Gastrocnemius medialis (tissue), 4 donors: Measurements from ENCODE around the gene NPAS2. TPM values are rescaled to one million over a fixed set of nuclear protein-coding genes. Genes with fewer than 3 reads are reported as not detected.

Experiments
- ATAC-seq, 2 donors: fragments of 150-250 bp; one replicate each; pipeline ENCODE4 v1.9.1; 2016
- DNase-seq, 2 donors: peaks; one replicate each; pipeline ENCODE4 v3.0.0-alpha.2; 2019
- H3K27ac ChIP-seq, 4 donors: fragments of 200-600 bp; sonication (generic); 1 replicate in 1 of 4; 2 replicates in 3 of 4; pipeline ENCODE4 v1.5.1; 2016 to 2018; ENCODE audit warnings: mild to moderate bottlenecking in 2 of 4, moderate library complexity in 1 of 4
- H3K27me3 ChIP-seq, 3 donors: fragments of 200-600 bp; sonication (generic) in 2 of 3; 1 replicate in 1 of 3; 2 replicates in 2 of 3; pipeline versions ENCODE4 v1.5.1 to v1.6.0; 2016 to 2019; ENCODE audit warnings: mild to moderate bottlenecking in 1 of 3, moderate library complexity in 1 of 3
- H3K36me3 ChIP-seq, 2 donors: fragments of 200-600 bp; sonication (generic) in 1 of 2; one replicate each; pipeline ENCODE4 v1.5.1; 2017 to 2018
- H3K4me1 ChIP-seq, 2 donors: fragments of 200-600 bp; sonication (generic) in 1 of 2; one replicate each; pipeline ENCODE4 v1.5.1; 2016 to 2017; ENCODE audit warnings: mild to moderate bottlenecking in 2 of 2
- H3K4me3 ChIP-seq, 4 donors: fragments of 200-600 bp; sonication (generic) in 3 of 4; 1 replicate in 1 of 4; 2 replicates in 3 of 4; pipeline ENCODE4 v1.5.1; 2016 to 2019; ENCODE audit warnings: mild to moderate bottlenecking in 2 of 4
- H3K9me3 ChIP-seq, 3 donors: fragments of 200-600 bp; sonication (generic) in 2 of 3; 1 replicate in 1 of 3; 2 replicates in 2 of 3; pipeline ENCODE4 v1.5.1; 2016 to 2019
- POLR2A ChIP-seq, 2 donors: fragments of 450-650 bp; IDR thresholded peaks; one replicate each; pipeline ENCODE4 v1.6.1; 2017; ENCODE audit warnings: antibody characterized with exemption in 2 of 2, mild to moderate bottlenecking in 2 of 2, moderate library complexity in 2 of 2
- in situ Hi-C, 4 donors: fragments of 200-750 bp; cut with MboI; loops; one replicate each; pipeline versions ENCODE4 v1.15.0 to v1.8.0; 2017; ENCODE audit warnings: low sequenced_read_pairs in 4 of 4
- intact Hi-C: fragments of 100-400 bp; cut with DNase I; formaldehyde crosslinking; loops from one replicate; pipeline ENCODE4 v1.15.1; 2023; ENCODE audit warnings: low total_unique reads
- total RNA-seq, 4 donors: library from RNA; depleted of rRNA; stranded (reverse); fragments of >200 nt; gene quantifications; one replicate each; pipeline versions ENCODE4 v1.1.0 to v1.2.3, GENCODE V29; 2016
- TF ChIP-seq, protein P1 (sequence below), 5 experiments: fragments of 450-650 bp in 3 of 5; fragments of 200-600 bp in 2 of 5; sonication (generic) in 2 of 5; IDR thresholded peaks in 4 of 5; conservative IDR thresholded peaks in 1 of 5; 1 replicate in 4 of 5; 2 replicates in 1 of 5; pipeline ENCODE4 v1.5.1; 2016 to 2019; ENCODE audit warnings: antibody characterized with exemption in 5 of 5, mild to moderate bottlenecking in 3 of 5, moderate library complexity in 3 of 5

NPAS2 gene
- total RNA-seq, 4 donors from 2014 or later = 11.4 to 48.2 (median 36.6) TPM

DNA sequence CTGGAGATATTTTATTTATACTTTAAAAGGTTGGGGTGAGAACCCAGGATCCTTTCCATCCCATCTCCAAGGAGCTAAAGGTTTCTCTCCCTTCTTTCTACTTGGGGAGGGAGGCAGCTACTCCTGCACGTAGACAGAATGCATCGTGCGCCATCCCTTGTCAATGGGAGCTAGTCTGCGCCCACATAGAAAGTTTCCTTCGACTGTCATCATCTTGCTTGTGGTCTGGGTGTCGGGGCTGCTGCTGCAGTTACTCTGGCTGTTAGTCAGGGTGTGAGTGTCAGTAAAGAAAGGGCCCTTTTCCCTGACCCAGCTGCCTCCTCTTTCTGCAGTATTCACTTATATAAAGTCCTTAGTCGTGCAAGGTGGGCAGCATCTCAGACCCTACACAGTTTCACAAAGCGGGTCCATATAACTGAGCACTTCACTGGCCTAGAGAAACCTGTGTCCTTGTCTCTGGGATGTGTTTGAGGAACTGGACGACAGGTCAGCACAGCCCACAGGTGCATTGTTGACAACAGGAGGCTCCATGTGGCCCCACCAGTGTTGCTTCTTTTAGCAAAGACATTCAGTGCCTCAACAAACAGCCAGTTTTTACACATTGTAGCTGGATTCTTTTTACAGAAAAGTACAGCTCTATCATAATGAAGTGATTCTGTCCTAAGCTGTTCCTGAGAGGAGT is 22.4 kb downstream of the NPAS2 start:
- in situ Hi-C loops = no loop called here
- Histone ChIP-seq H3K4me1 (peaks cover 25 to 35% of the 10 kb centered on the region in 2 donors), H3K4me3 (no peak overlapping the region), H3K27me3 (no peaks in the 10 kb centered on the region), H3K9me3 (no peaks in the 10 kb centered on the region), H3K27ac (no peak overlapping the region), H3K36me3 (no peaks in the 10 kb centered on the region)
- no peak for ATAC-seq
- TF ChIP-seq POLR2A (IDR thresholded peaks at IDR 0.05) = no peak
- TF ChIP-seq, protein P1, sequence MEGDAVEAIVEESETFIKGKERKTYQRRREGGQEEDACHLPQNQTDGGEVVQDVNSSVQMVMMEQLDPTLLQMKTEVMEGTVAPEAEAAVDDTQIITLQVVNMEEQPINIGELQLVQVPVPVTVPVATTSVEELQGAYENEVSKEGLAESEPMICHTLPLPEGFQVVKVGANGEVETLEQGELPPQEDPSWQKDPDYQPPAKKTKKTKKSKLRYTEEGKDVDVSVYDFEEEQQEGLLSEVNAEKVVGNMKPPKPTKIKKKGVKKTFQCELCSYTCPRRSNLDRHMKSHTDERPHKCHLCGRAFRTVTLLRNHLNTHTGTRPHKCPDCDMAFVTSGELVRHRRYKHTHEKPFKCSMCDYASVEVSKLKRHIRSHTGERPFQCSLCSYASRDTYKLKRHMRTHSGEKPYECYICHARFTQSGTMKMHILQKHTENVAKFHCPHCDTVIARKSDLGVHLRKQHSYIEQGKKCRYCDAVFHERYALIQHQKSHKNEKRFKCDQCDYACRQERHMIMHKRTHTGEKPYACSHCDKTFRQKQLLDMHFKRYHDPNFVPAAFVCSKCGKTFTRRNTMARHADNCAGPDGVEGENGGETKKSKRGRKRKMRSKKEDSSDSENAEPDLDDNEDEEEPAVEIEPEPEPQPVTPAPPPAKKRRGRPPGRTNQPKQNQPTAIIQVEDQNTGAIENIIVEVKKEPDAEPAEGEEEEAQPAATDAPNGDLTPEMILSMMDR (IDR thresholded peaks at IDR 0.05 in 4 of 5, conservative IDR thresholded peaks at IDR 0.05 in 1 of 5) = no peak
- intact Hi-C loops = no loop called here
- no peak for DNase-seq

DNA sequence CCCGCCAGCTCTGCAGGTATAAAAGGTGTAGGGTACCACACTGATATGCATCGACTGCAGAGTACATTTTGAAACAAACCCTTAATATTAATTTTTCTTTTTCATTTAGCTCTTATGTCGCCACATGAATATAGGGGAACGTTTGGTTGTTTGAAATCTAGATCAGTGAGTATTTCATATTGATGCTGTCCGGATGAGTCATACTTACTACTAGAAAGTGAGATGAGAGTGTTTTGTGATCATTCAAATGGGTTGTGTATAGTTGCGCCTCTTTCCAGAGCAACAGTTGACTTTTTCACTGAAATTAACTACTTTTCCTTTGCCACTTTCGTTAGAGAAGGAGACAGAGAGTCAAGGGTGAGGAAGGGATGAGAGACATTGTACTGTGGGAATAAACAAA is 24.6 kb downstream of the NPAS2 start:
- intact Hi-C loops (no loop called here), in situ Hi-C loops (no loop called here)
- DNase-seq = no peak
- no peak for TF ChIP-seq POLR2A (IDR thresholded peaks at IDR 0.05)
- TF ChIP-seq, protein P1 (IDR thresholded peaks at IDR 0.05 in 4 of 5, conservative IDR thresholded peaks at IDR 0.05 in 1 of 5) = no peak
- Histone ChIP-seq H3K9me3 (no peaks in the 10 kb centered on the region), H3K4me3 (no peak overlapping the region), H3K36me3 (no peaks in the 10 kb centered on the region), H3K4me1 (peaks cover 25 to 33% of the 10 kb centered on the region in 2 donors), H3K27ac (peak overlapping the region; percentile 64 to 78 (median 71)), H3K27me3 (no peaks in the 10 kb centered on the region)
- ATAC-seq = no peak

DNA sequence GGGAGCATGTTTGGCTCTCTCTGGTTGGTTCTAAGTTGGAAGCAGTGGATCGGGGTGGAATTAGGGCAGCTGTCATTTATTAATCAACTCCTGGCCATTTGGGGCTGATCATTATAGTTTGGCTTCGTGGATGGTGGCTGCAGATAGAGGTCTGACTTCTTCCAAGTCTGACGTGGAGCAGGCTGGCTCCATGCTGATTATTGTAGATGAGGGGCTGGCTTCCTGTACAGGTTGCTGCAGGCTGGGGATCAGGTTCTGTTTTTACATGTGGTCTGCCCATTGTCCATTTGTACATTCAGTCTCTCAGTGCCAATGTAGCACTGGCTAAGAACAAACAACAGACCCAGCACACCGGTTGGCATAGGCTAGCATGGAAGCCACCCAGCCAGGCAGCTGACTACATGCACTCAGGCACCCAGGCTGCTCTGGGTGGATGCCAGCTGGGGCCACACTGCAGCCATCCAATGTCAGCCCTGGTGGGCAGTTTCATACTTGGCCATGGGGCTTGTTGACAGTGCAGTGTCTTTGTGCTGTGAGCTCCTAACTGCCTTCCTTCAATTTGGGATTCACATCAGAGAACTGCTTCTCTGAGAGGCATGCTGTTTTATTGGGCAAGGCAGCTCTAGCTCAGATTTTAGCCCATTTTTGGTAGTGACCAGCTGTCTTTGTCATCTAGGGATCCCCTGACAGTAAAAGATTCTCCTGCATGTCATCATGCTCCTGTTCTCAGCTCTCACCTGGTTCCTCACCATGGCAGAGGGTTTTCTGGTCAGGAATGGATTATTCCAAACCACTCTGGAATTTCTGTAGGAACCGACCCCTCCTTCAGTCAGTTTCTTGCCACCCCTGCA is 25.4 kb downstream of the NPAS2 start:
- no peaks in the 10 kb centered on the region for H3K36me3 ChIP-seq
- TF ChIP-seq, protein P1 (IDR thresholded peaks at IDR 0.05 in 4 of 5, conservative IDR thresholded peaks at IDR 0.05 in 1 of 5) = no peak
- TF ChIP-seq POLR2A (IDR thresholded peaks at IDR 0.05) = no peak
- DNase-seq (peak; percentile 80 to 82), ATAC-seq (peak; percentile 92 to 93)
- H3K4me1 ChIP-seq = peaks cover 25 to 39% of the 10 kb centered on the region in 2 donors
- peak overlapping the region; percentile 64 to 78 (median 71) for H3K27ac ChIP-seq
- no peak overlapping the region for H3K4me3 ChIP-seq
- in situ Hi-C loops (no loop called here), intact Hi-C loops (no loop called here)
- H3K27me3 ChIP-seq = no peaks in the 10 kb centered on the region
- H3K9me3 ChIP-seq = no peaks in the 10 kb centered on the region

DNA sequence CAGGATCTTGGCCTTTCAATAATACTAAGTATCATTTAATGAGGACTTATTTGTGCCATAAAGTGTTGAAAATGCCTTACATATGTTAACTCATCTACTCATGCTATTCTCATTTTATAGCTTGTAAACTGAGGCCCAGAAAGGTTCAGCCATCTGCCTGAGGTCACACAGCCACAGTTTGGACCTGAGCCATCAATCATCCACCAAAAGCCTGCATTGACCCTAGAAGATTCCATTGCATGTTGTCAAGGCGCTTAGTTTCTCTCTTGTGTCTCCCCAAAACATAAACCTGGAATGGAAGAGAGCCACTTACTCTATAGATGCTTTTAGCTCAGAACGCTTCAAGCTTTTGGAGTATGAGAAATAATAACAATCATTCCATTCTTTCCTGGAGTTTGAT is 26.8 kb downstream of the NPAS2 start:
- ATAC-seq = no peak
- Histone ChIP-seq H3K4me3 (no peak overlapping the region), H3K27me3 (no peaks in the 10 kb centered on the region), H3K9me3 (no peaks in the 10 kb centered on the region), H3K27ac (peak overlapping the region in 1 of 4 donors; percentile 72), H3K4me1 (peaks cover 25 to 36% of the 10 kb centered on the region in 2 donors), H3K36me3 (no peaks in the 10 kb centered on the region)
- no peak for DNase-seq
- intact Hi-C loops = no loop called here
- TF ChIP-seq, protein P1 (IDR thresholded peaks at IDR 0.05 in 4 of 5, conservative IDR thresholded peaks at IDR 0.05 in 1 of 5) = no peak
- TF ChIP-seq POLR2A (IDR thresholded peaks at IDR 0.05) = no peak
- in situ Hi-C loops = no loop called here
